ENCODE measurements around the gene PRM1. TPM values are rescaled to one million over a fixed set of nuclear protein-coding genes. Genes with fewer than 3 reads are reported as not detected.

The PRM1 gene
- total RNA-seq, 1 donor from 2014 or later, result not detected

- Mint-ChIP-seq H3K27ac (ENCODE audit: unreplicated experiment) (no peak overlapping the region), H3K36me3 (ENCODE audit: low read depth, unreplicated experiment) (peaks cover 4% of the 10 kb centered on the region), H3K9me3 (ENCODE audit: unreplicated experiment) (peaks cover 6% of the 10 kb centered on the region), H3K4me1 (ENCODE audit: low read depth, unreplicated experiment) (peaks cover 31% of the 10 kb centered on the region), H3K27me3 (ENCODE audit: low read depth, unreplicated experiment) (peaks cover 4% of the 10 kb centered on the region), H3K4me3 (ENCODE audit: unreplicated experiment) (no peak overlapping the region)
- no peak overlapping the region for H2AFZ ChIP-seq (ENCODE audit: low read depth, low read length)
- no peaks in the 10 kb centered on the region for H3K9me3 ChIP-seq (ENCODE audit: insufficient read depth, low read depth, low read length)
- peaks cover 25% of the 10 kb centered on the region for H3K4me1 ChIP-seq (ENCODE audit: insufficient read depth, low read length)
- H3K79me2 ChIP-seq (ENCODE audit: insufficient read depth, low read length), result no peaks in the 10 kb centered on the region
- H4K20me1 ChIP-seq (ENCODE audit: insufficient read depth, low read length), result no peaks in the 10 kb centered on the region
- TF ChIP-seq EZH2 (IDR thresholded peaks at IDR 0.05; ENCODE audit: insufficient read depth, low read length) (no peak), CTCF (IDR thresholded peaks at IDR 0.05; ENCODE audit: insufficient read depth, low read depth, low read length) (no peak)
- no peaks in the 10 kb centered on the region for H3K36me3 ChIP-seq (ENCODE audit: insufficient read depth, low read length)
- H3K4me2 ChIP-seq (ENCODE audit: low read length), result no peak overlapping the region
- no peak for FAIRE-seq
- H3K9ac ChIP-seq (ENCODE audit: low read length), result no peak overlapping the region
- H3K27ac ChIP-seq (ENCODE audit: low read depth, low read length), result no peak overlapping the region
- H3K27me3 ChIP-seq (ENCODE audit: insufficient read depth, low read length), result no peaks in the 10 kb centered on the region
- no peak for DNase-seq (ENCODE audit: low read depth)
- no peak overlapping the region for H3K4me3 ChIP-seq (ENCODE audit: insufficient read depth, low read depth, low read length)
These were observed 48.8 kb upstream of the PRM1 start for GRCh38 chr16:11329891-11330290.

- Histone ChIP-seq H4K20me1 (ENCODE audit: insufficient read depth, low read length) (no peaks in the 10 kb centered on the region), H3K79me2 (ENCODE audit: insufficient read depth, low read length) (no peaks in the 10 kb centered on the region), H3K27ac (ENCODE audit: low read depth, low read length) (peak overlapping the region; percentile 78), H3K4me1 (ENCODE audit: insufficient read depth, low read length) (peaks cover 25% of the 10 kb centered on the region), H3K36me3 (ENCODE audit: insufficient read depth, low read length) (no peaks in the 10 kb centered on the region), H3K9me3 (ENCODE audit: insufficient read depth, low read depth, low read length) (no peaks in the 10 kb centered on the region), H3K27me3 (ENCODE audit: insufficient read depth, low read length) (no peaks in the 10 kb centered on the region), H3K4me2 (ENCODE audit: low read length) (peak overlapping the region; percentile 90), H3K4me3 (ENCODE audit: insufficient read depth, low read depth, low read length) (peak overlapping the region; percentile 52), H3K9ac (ENCODE audit: low read length) (peak overlapping the region; percentile 72), H2AFZ (ENCODE audit: low read depth, low read length) (peak overlapping the region; percentile 32)
- Mint-ChIP-seq H3K36me3 (ENCODE audit: low read depth, unreplicated experiment) (peaks cover 3% of the 10 kb centered on the region), H3K27ac (ENCODE audit: unreplicated experiment) (peak overlapping the region; percentile 70), H3K27me3 (ENCODE audit: low read depth, unreplicated experiment) (peaks cover 7% of the 10 kb centered on the region), H3K9me3 (ENCODE audit: unreplicated experiment) (peaks cover 2% of the 10 kb centered on the region), H3K4me3 (ENCODE audit: unreplicated experiment) (peak overlapping the region; percentile 59), H3K4me1 (ENCODE audit: low read depth, unreplicated experiment) (peaks cover 32% of the 10 kb centered on the region)
- TF ChIP-seq EZH2 (IDR thresholded peaks at IDR 0.05; ENCODE audit: insufficient read depth, low read length) (no peak), CTCF (IDR thresholded peaks at IDR 0.05; ENCODE audit: insufficient read depth, low read depth, low read length) (no peak)
- DNase-seq (ENCODE audit: low read depth), result no peak
- no peak for FAIRE-seq
These were observed 48.0 kb upstream of the PRM1 start for GRCh38 chr16:11329071-11329491.

- Histone ChIP-seq H3K4me3 (ENCODE audit: insufficient read depth, low read depth, low read length) (peak overlapping the region; percentile 52), H3K9me3 (ENCODE audit: insufficient read depth, low read depth, low read length) (no peaks in the 10 kb centered on the region), H3K4me1 (ENCODE audit: insufficient read depth, low read length) (peaks cover 25% of the 10 kb centered on the region), H3K9ac (ENCODE audit: low read length) (peak overlapping the region; percentile 72), H3K79me2 (ENCODE audit: insufficient read depth, low read length) (no peaks in the 10 kb centered on the region), H3K27ac (ENCODE audit: low read depth, low read length) (peak overlapping the region; percentile 78), H3K4me2 (ENCODE audit: low read length) (peak overlapping the region; percentile 90), H3K36me3 (ENCODE audit: insufficient read depth, low read length) (no peaks in the 10 kb centered on the region), H4K20me1 (ENCODE audit: insufficient read depth, low read length) (no peaks in the 10 kb centered on the region), H3K27me3 (ENCODE audit: insufficient read depth, low read length) (no peaks in the 10 kb centered on the region), H2AFZ (ENCODE audit: low read depth, low read length) (peak overlapping the region; percentile 32)
- peak; percentile 94 for DNase-seq (ENCODE audit: low read depth)
- peaks cover 2% of the 10 kb centered on the region for H3K9me3 Mint-ChIP-seq (ENCODE audit: unreplicated experiment)
- H3K36me3 Mint-ChIP-seq (ENCODE audit: low read depth, unreplicated experiment), result peaks cover 3% of the 10 kb centered on the region
- no peak for FAIRE-seq
- peaks cover 7% of the 10 kb centered on the region for H3K27me3 Mint-ChIP-seq (ENCODE audit: low read depth, unreplicated experiment)
- no peak for TF ChIP-seq CTCF (IDR thresholded peaks at IDR 0.05; ENCODE audit: insufficient read depth, low read depth, low read length)
- TF ChIP-seq EZH2 (IDR thresholded peaks at IDR 0.05; ENCODE audit: insufficient read depth, low read length), result no peak
- peak overlapping the region; percentile 59 for H3K4me3 Mint-ChIP-seq (ENCODE audit: unreplicated experiment)
- H3K27ac Mint-ChIP-seq (ENCODE audit: unreplicated experiment), result peak overlapping the region; percentile 70
- H3K4me1 Mint-ChIP-seq (ENCODE audit: low read depth, unreplicated experiment), result peaks cover 30% of the 10 kb centered on the region
These were observed 47.3 kb upstream of the PRM1 start for GRCh38 chr16:11328172-11329070.

All from astrocyte (in vitro differentiated cells and primary cell).